Measurements from ENCODE around the gene FADS1.
A peak's percentile ranks its signal among the peaks of the same experiment; 100 is the strongest.

Gene FADS1

DNA sequence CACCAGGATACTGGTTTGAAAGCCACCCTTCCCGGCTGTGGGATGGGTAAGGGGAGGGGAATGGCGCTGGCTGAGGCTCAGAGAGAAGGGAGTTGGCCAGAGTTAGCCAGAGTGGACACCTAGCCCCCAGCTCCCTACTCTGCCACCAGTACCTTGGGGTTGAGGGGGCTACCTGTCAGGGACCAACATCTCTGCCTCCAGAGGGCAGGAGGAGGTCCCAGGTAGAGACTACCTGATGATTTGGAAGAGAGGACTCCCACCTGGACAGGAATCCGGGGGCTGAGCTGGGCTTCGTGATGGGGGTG lies 60.7 kb downstream of the FADS1 start:
- DNase-seq: no peak

DNA sequence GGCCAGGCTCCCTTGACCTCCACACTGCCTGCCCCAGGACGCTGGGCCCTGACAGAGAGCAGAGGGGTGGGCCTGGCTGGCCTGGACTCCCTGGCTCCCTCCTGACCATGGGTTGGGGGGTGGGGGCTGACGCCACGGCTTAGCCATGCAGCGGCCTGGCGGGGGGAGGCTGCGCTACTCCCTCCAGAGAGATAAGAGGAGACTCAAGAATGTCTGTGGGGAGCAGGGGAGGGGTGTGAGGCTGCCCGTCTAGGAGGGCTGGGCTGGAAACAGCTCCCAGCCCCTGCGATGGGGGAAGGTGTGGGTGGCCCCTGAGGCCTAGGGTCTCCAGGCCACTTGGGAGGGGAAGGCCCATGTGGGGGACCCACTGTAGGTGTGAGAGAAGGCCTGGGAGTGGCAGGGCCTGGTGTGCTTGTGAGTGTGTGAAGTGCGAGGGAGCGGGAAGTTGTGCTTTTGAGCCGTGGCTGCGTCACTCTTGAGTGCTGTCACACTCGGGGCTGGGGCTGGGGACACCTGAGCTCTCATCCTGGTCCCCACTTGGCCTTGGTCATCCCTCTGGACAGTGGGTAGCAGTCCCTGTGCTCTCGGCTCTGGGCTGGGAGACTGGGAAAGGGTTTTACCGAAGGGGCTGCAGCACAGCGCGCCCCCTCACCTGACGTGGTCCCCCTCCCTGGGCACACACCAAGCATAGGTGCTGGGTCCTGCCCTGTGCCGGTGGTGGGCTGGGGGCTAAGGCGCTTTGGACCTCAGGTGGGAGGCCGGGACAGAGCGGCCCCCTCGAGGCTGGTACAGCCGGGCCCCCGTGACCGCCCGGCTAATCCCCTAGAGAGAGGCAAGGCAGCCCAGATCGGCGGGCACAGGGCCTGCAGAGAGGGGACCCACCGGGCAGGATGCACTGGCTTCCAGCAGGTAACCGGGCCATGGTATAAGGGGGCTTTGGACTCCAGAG lies 62.0 kb downstream of the FADS1 start:
- peak; percentile 69 for DNase-seq

DNA sequence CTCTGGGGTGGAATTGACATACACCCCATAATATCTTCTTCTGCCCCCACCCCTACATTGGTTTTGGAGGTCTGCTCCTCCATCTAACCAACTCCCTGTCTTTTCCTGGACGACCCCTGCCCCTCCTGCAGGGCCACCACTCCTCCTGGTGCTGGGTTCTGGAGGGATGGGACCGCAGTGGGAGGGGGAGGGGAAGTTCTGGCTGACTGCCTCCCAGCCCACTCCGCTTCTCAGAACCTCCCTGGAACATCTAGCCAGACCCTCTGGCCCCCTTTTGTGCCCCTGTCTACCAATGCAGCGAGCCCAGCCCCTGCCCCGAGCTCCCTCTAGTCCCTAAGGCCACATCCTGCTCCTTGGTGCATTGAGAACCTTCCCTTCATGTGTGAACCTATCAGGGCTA lies 63.1 kb downstream of the FADS1 start:
- no peak for DNase-seq

DNA sequence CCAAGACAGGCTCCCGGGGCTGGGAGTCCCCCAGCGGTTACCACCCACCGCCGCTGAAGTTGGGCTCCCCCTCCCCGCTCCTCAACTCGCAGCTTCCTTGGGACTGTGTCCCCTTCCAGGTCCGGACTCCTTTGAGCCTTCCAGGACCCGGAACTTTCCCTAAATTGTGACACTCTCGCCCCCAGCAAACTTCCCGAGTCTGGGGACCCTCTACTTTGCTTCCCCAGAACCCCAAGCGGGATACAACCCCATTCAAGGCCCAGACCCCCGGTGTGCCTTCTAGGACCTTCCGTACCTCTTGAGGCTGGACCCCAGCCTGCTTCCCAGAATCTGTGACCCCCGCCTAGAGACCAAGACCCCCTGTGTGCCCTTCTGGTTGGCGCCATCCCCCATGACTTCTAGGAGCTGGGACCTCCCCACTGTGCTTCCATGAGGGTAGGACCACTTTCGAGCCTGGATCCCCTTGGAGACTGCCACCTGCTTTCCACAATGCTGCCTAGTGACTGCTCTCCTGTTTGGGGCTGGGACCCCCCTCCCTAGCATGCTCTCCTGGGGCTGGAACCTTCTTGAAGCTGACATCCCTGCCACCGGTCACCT lies 63.8 kb downstream of the FADS1 start:
- no peak for DNase-seq

DNA sequence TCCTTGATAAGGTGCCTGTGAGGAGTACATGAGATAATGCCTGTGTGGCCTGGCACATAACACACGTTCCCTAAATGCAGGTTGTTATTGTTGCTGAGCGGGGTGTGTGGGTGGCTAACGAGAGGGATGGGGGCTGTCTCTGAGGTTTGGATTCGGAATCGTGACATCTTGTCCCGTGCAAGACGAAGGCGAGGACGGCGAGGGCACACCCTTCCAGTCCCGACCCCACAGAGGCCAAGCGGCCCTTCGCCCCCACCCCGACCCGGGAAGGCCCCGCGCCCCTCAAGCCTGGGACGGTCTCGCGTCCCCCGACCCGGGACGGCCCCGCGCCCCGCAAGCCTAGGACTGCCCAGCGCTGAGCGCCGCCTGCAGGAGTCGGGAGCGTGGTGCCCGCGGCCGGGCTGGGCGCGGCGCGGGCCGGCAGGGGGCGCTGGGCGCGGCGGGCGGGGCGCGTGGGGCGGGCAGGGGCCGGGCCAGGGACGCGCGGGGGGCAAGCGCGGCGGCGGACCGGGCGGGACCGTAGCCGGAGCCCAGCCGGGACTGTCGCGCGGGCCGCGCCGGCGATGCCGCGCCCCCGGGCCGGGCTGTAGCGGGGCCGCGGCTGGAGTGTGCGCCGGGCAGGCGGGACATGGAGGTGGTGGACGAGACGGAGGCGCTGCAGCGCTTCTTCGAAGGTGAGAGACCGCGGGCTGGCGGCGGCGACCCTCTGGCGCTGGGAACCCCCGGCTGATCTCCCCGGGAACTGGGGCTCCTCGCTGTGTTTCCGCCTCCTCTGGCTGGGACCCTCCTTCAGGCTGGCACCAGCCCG lies 64.5 kb downstream of the FADS1 start, which contains the start of gene MYRF:
Gene MYRF, plus strand, starts transcription at position 520 of the 808 bp plus-strand sequence. Its CDS starts 109 bp downstream, at position 629.
- DNase-seq: peak; percentile 61

DNA sequence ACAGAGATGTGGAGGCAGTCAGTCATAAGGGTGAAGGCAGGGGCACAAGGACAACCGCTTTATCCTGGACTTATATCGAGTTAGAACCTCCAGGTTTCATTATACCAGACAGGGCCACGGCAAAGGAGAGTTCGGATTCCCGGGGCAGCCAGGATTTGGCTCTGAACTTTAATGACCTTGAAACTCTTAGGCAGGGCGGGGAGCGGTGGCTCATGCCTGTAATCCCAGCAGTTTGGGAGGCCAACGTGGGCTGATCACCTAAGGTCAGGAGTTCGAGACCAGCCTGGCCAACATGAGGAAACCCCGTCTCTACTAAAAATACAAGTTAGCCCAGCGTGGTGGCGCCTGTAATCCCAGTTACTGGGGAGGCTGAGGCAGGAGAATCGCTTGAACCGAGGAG lies 65.4 kb downstream of the FADS1 start:
- DNase-seq: no peak

DNA sequence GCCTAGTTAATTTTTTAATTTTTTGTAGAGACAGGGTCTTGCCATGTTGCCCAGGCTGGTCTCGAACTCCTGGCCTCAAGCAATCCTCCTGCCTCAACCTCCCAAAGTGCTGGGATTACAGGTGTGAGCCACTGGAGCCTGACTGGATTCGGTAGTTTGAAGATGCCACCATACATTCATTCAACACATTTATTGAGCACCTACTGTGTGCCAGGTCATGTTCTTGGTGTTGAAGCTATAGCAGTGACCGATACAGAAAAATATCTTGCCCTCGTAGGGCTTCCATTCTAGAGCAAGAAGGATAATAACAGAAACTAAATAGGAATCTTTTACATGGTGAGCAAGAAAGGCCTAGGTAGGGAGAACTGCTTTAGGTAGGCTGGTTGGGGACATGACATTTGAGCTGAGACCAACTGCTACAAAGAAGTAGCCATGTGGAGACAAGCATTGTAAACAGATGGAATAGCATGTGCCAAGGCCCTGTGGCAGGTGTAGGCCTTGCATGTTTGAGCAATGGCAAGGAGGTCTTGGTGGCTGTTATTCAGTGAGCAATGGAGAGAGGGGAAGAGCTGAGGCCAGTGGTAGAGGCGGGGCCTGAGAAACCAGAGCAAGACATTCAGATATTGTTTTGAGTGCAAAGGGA lies 66.1 kb downstream of the FADS1 start:
- DNase-seq: peak; percentile 28

Data from OCI-M1 (cell line).